Trophoblast cell (in vitro differentiated cells and primary cell): ENCODE results near the gene THOC6.
A peak's percentile ranks its signal among the peaks of the same experiment; 100 is the strongest.

Source experiments
- DNase-seq, 2 donors: peaks; one replicate each; pipeline ENCODE4 v3.0.0-alpha.2; 2016
- H2AFZ ChIP-seq: 2 replicates; pipeline ENCODE4 v1.6.1; 2013; ENCODE audit warnings: low read length, moderate library complexity, mild to moderate bottlenecking; ENCODE audit not compliant: insufficient read depth, poor library complexity
- H2AK5ac ChIP-seq: 2 replicates; pipeline ENCODE4 v1.6.1; 2013; ENCODE audit warnings: mild to moderate bottlenecking, low read length
- H2BK120ac ChIP-seq: 2 replicates; pipeline ENCODE4 v1.6.1; 2013; ENCODE audit warnings: low read length, mild to moderate bottlenecking, moderate library complexity; ENCODE audit not compliant: insufficient read depth, poor library complexity
- H2BK12ac ChIP-seq: 2 replicates; pipeline ENCODE4 v1.6.1; 2013; ENCODE audit warnings: mild to moderate bottlenecking, low read length, moderate library complexity
- H2BK5ac ChIP-seq: 2 replicates; pipeline ENCODE4 v1.6.1; 2013; ENCODE audit warnings: low read length, low read depth, moderate library complexity, mild to moderate bottlenecking; ENCODE audit not compliant: poor library complexity
- H3K14ac ChIP-seq: 2 replicates; pipeline ENCODE4 v1.6.1; 2013; ENCODE audit warnings: mild to moderate bottlenecking, low read length
- H3K18ac ChIP-seq: 2 replicates; pipeline ENCODE4 v1.6.1; 2013; ENCODE audit warnings: mild to moderate bottlenecking, low read length
- H3K23ac ChIP-seq: 2 replicates; pipeline ENCODE4 v1.6.1; 2013; ENCODE audit warnings: low read length
- H3K27ac ChIP-seq: 2 replicates; pipeline ENCODE4 v1.5.1; 2013; ENCODE audit warnings: low read depth, mild to moderate bottlenecking, inconsistent platforms, low read length, moderate library complexity
- H3K27me3 ChIP-seq: 2 replicates; pipeline ENCODE4 v1.6.1; 2013; ENCODE audit warnings: inconsistent platforms, mild to moderate bottlenecking, low read length, moderate library complexity; ENCODE audit not compliant: insufficient read depth
- H3K36me3 ChIP-seq, 2 experiments: 1 replicate in 1 of 2; 2 replicates in 1 of 2; pipeline ENCODE4 v1.6.1; 2013; ENCODE audit warnings: low read length in 2 of 2, mild to moderate bottlenecking in 2 of 2, moderate library complexity in 1 of 2; ENCODE audit not compliant: insufficient read depth in 2 of 2, control insufficient read depth in 1 of 2
- H3K4ac ChIP-seq: 2 replicates; pipeline ENCODE4 v1.6.1; 2013; ENCODE audit warnings: low read depth, mild to moderate bottlenecking, low read length, moderate library complexity
- H3K4me1 ChIP-seq, 2 experiments: 1 replicate in 1 of 2; 2 replicates in 1 of 2; pipeline ENCODE4 v1.6.1; 2013; ENCODE audit warnings: low read length in 2 of 2, mild to moderate bottlenecking in 2 of 2, moderate library complexity in 1 of 2; ENCODE audit not compliant: insufficient read depth in 2 of 2, control insufficient read depth in 1 of 2
- H3K4me2 ChIP-seq: 2 replicates; pipeline ENCODE4 v1.6.1; 2013; ENCODE audit warnings: inconsistent platforms, mild to moderate bottlenecking, low read length, moderate library complexity
- H3K4me3 ChIP-seq: 2 replicates; pipeline ENCODE4 v1.5.1; 2013; ENCODE audit warnings: mild to moderate bottlenecking, low read depth, low read length, inconsistent platforms
- H3K79me1 ChIP-seq: one replicate; pipeline ENCODE4 v1.6.1; 2013; ENCODE audit warnings: low read length
- H3K79me2 ChIP-seq: 2 replicates; pipeline ENCODE4 v1.6.1; 2013; ENCODE audit warnings: low read length, mild to moderate bottlenecking; ENCODE audit not compliant: control insufficient read depth, insufficient read depth, poor library complexity
- H3K9ac ChIP-seq: 2 replicates; pipeline ENCODE4 v1.6.1; 2013; ENCODE audit warnings: mild to moderate bottlenecking, low read length
- H3K9me3 ChIP-seq: 2 replicates; pipeline ENCODE4 v1.6.1; 2013; ENCODE audit warnings: low read depth, mild to moderate bottlenecking, control low read depth, inconsistent platforms, low read length; ENCODE audit not compliant: insufficient read depth
- H4K12ac ChIP-seq: 2 replicates; pipeline ENCODE4 v1.6.1; 2013; ENCODE audit warnings: low read depth, mild to moderate bottlenecking, low read length, moderate library complexity
- H4K8ac ChIP-seq: 2 replicates; pipeline ENCODE4 v1.6.1; 2013; ENCODE audit warnings: low read depth, mild to moderate bottlenecking, low read length, moderate library complexity
- H4K91ac ChIP-seq: one replicate; pipeline ENCODE4 v1.6.1; 2013; ENCODE audit warnings: low read depth, mild to moderate bottlenecking, low read length, moderate library complexity
- WGBS: extraction: QIAGEN DNeasy Blood & Tissue Kit; methylation state at CpG from one replicate; pipeline ENCODE4 v1.1.7; 2013; ENCODE audit warnings: missing lambda C conversion rate; ENCODE audit not compliant: insufficient read length, insufficient coverage; ENCODE audit errors: extremely low coverage; 5-methylcytosine and 5-hydroxymethylcytosine counted together

The THOC6 gene

DNA sequence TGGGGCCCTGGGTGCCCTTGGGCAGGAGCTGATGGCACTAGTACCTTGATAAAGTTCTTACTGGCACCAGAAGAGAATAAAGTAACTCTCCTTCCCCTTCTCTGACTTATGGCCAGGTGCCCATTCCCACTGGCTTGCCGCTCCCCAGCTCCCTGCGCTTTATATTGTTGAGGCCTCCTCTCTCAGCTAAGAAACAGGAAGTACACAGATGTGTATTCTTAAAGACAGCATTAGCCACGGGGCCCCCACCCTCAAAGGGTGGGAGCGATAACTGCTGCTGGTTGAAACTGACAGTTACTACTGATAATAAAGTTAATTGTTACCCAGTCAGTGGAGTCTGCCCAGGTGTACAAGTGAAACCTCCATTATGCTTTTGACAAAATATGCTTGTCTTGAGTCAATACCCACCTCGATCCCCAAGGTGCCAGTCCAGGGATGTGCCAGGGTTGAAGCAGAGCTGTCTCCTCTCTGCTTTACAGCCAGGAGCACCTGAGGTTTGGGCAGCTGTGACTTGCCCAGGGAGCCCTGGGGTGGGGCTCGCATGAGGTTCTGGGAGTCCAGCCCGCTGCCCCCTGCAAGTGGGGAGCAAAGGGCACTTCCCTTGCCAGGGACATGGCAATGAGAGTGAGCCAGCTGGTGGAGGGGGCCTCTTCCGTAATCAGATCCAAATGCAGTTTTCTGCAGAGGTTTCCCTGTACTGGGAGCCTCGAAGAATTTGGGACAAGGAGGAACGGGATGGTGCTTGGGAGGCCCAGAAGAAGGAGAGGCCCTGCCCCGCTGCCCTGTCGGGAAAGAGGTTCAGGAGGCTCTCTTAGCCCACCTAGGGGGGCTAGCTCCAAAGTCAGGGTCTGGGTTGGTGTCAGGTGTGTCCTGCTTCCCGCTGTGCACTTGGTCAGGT, 16.5 kb upstream of the THOC6 start:
- Histone ChIP-seq H3K79me1 (peaks cover 42% of the 10 kb centered on the region), H3K36me3 (no peaks in the 10 kb centered on the region), H3K4me2 (peak overlapping the region; percentile 45), H2BK12ac (peak overlapping the region; percentile 85), H3K14ac (peak overlapping the region; percentile 78), H3K9me3 (no peaks in the 10 kb centered on the region), H3K4me1 (peaks cover 33 to 51% of the 10 kb centered on the region in 2 experiments), H3K23ac (no peak overlapping the region), H3K27ac (peak overlapping the region; percentile 100), H3K4ac (peak overlapping the region; percentile 55), H3K4me3 (no peak overlapping the region), H4K8ac (peak overlapping the region; percentile 72), H2BK120ac (peak overlapping the region; percentile 87), H3K27me3 (no peaks in the 10 kb centered on the region), H2AK5ac (peak overlapping the region; percentile 89), H2AFZ (peak overlapping the region; percentile 50), H4K91ac (peak overlapping the region; percentile 98), H3K79me2 (peaks cover 9% of the 10 kb centered on the region), H2BK5ac (peak overlapping the region; percentile 98), H4K12ac (peak overlapping the region; percentile 38), H3K18ac (peak overlapping the region; percentile 89), H3K9ac (no peak overlapping the region)
- DNase-seq: no peak
- WGBS: no CpG with 5 or more reads among the region's 13 CpGs

DNA sequence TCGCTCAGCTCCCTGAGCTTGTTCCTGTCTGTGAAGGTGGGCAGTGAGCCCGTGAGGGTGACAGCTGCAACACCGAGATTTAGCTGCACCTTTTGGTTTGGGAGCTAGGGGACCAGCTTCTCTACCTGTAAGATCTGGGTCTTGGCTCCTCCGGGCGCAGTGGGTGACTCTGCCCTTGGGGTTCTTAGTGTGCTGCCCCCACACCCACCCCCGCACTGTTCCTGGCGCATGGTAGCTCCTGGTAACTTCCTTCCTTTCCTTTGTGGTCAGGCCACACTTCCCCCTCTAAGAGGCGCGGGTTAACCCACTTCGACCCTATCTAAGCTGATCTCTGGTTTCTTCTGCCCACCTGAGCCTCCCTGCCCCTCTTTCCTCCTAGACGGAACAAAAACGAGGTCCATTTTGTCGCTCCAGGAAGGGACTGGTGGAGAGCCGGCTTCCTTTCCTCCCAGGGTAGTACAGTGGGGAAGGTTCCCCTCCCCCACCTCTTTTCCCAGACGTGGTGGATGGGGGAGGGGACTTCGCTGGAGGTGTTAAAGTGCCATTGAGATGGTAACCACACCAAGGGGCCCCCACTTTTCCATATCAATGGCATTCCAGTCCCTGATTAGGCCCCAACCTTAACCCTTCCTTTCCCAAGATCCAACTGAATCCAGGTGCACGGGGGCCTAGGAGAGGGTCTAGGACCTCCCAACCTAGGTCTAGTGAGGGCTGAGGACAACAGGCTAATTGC, 15.7 kb upstream of the THOC6 start:
- Histone ChIP-seq H2AFZ (peak overlapping the region; percentile 50), H4K8ac (peak overlapping the region; percentile 72), H3K27me3 (no peaks in the 10 kb centered on the region), H3K79me2 (peaks cover 9% of the 10 kb centered on the region), H3K14ac (peak overlapping the region; percentile 78), H4K12ac (peak overlapping the region; percentile 38), H3K36me3 (no peaks in the 10 kb centered on the region), H2BK12ac (peak overlapping the region; percentile 85), H2AK5ac (peak overlapping the region; percentile 89), H3K4me1 (peaks cover 40 to 59% of the 10 kb centered on the region in 2 experiments), H3K9ac (no peak overlapping the region), H3K4me3 (no peak overlapping the region), H4K91ac (peak overlapping the region; percentile 98), H3K4me2 (peak overlapping the region; percentile 45), H3K23ac (no peak overlapping the region), H2BK120ac (peak overlapping the region; percentile 87), H3K79me1 (peaks cover 45% of the 10 kb centered on the region), H3K9me3 (no peaks in the 10 kb centered on the region), H3K18ac (peak overlapping the region; percentile 89), H3K27ac (peak overlapping the region; percentile 100), H3K4ac (peak overlapping the region; percentile 35), H2BK5ac (peak overlapping the region; percentile 98)
- no peak for DNase-seq
- no CpG with 5 or more reads among the region's 17 CpGs for WGBS

DNA sequence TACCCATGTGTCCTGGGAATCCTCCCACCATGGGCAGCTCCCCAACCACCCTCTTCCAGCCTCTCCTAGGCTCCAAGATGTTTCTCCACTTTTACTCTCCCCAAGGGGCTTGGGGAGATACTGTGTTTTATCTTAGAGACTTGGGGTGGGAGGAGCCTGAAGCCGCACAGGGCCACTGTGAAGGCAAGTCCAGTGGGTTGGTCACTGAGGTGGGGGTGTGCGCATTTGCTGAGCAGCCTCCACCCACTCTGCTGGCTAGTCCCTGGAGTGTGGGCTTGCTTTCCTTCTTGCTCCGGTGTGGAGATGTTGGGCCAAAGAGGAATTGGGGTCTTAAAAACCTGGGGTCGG, 15.2 kb upstream of the THOC6 start:
- Histone ChIP-seq H3K4me2 (peak overlapping the region; percentile 45), H4K8ac (peak overlapping the region; percentile 72), H3K9me3 (no peaks in the 10 kb centered on the region), H2BK12ac (peak overlapping the region; percentile 85), H2AK5ac (peak overlapping the region; percentile 89), H2BK5ac (peak overlapping the region; percentile 98), H3K18ac (peak overlapping the region; percentile 89), H3K14ac (peak overlapping the region; percentile 78), H3K4me1 (peaks cover 46 to 65% of the 10 kb centered on the region in 2 experiments), H4K12ac (peak overlapping the region; percentile 54), H2AFZ (peak overlapping the region; percentile 10), H3K27me3 (no peaks in the 10 kb centered on the region), H3K9ac (no peak overlapping the region), H3K79me2 (peaks cover 9% of the 10 kb centered on the region), H3K4me3 (no peak overlapping the region), H3K23ac (no peak overlapping the region), H3K4ac (peak overlapping the region; percentile 35), H3K27ac (peak overlapping the region; percentile 100), H4K91ac (peak overlapping the region; percentile 98), H2BK120ac (peak overlapping the region; percentile 87), H3K36me3 (no peaks in the 10 kb centered on the region), H3K79me1 (peaks cover 45% of the 10 kb centered on the region)
- DNase-seq: no peak
- WGBS: no CpG with 5 or more reads among the region's 4 CpGs

GRCh38 chr16:3009568-3010390, 14.1 kb upstream of the THOC6 start:
- DNase-seq: peak; percentile 96 to 98
- H3K79me1 ChIP-seq: peaks cover 45% of the 10 kb centered on the region
- H3K9me3 ChIP-seq: no peaks in the 10 kb centered on the region
- H2BK120ac ChIP-seq: peak overlapping the region; percentile 87
- H3K4me3 ChIP-seq: no peak overlapping the region
- peaks cover 54 to 73% of the 10 kb centered on the region in 2 experiments for H3K4me1 ChIP-seq
- peak overlapping the region; percentile 80 for H2BK12ac ChIP-seq
- H4K8ac ChIP-seq: peak overlapping the region; percentile 90
- H3K27ac ChIP-seq: peak overlapping the region; percentile 100
- no peak overlapping the region for H3K23ac ChIP-seq
- peak overlapping the region; percentile 49 for H2AK5ac ChIP-seq
- peak overlapping the region; percentile 67 for H3K4me2 ChIP-seq
- H4K91ac ChIP-seq: peak overlapping the region; percentile 98
- peaks cover 7% of the 10 kb centered on the region in 2 experiments for H3K36me3 ChIP-seq
- no peak overlapping the region for H2AFZ ChIP-seq
- peak overlapping the region; percentile 73 for H3K18ac ChIP-seq
- peak overlapping the region; percentile 98 for H2BK5ac ChIP-seq
- WGBS: no CpG with 5 or more reads among the region's 21 CpGs
- peak overlapping the region; percentile 41 for H3K4ac ChIP-seq
- H3K79me2 ChIP-seq: peaks cover 9% of the 10 kb centered on the region
- no peak overlapping the region for H4K12ac ChIP-seq
- no peak overlapping the region for H3K9ac ChIP-seq
- H3K27me3 ChIP-seq: no peaks in the 10 kb centered on the region
- peak overlapping the region; percentile 94 for H3K14ac ChIP-seq
